ENCODE data around the gene UBAC2.

- TF ChIP-seq CTCF (IDR thresholded peaks at IDR 0.05) (no peak), POLR2A (IDR thresholded peaks at IDR 0.05) (no peak)
Observed at GRCh38 chr13:99258210-99258860, 57.7 kb downstream of the UBAC2 start, which contains the start of gene GPR18.

All from uterus (tissue), 2 donors.